GM18507 (cell line): ENCODE results near the gene SULT1C4.
A peak's percentile ranks its signal among the peaks of the same experiment; 100 is the strongest.

Experiments used
- DNase-seq: peaks from one replicate; pipeline ENCODE4 v3.0.0; 2011; ENCODE audit warnings: low read depth; ENCODE audit not compliant: insufficient read length; ENCODE audit errors: extremely low spot score
- FAIRE-seq: peaks from 2 replicates; lab custom pipeline; 2011; peaks lifted over from hg19 to GRCh38; lab: Jason Lieb, UNC

Gene SULT1C4

GRCh38 chr2:108367561-108368175, 10.1 kb upstream of the SULT1C4 start:
- DNase-seq (no peak), FAIRE-seq (no peak)

- FAIRE-seq (no peak), DNase-seq (no peak)
Observed at GRCh38 chr2:108369153-108369552, 8.6 kb upstream of the SULT1C4 start.

- no peak for DNase-seq
- FAIRE-seq = no peak
Observed at GRCh38 chr2:108370080-108370479, 7.7 kb upstream of the SULT1C4 start.

- FAIRE-seq (no peak), DNase-seq (no peak)
Observed at GRCh38 chr2:108376774-108377173, 980 bp upstream of the SULT1C4 start.

GRCh38 chr2:108377401-108377800, 353 bp upstream of the SULT1C4 start:
- FAIRE-seq = no peak
- DNase-seq = no peak

- no peak for DNase-seq
- no peak for FAIRE-seq
Observed at GRCh38 chr2:108378851-108379250, 1.1 kb downstream of the SULT1C4 start.

GRCh38 chr2:108382196-108382595, 4.4 kb downstream of the SULT1C4 start:
- FAIRE-seq (no peak), DNase-seq (no peak)

- FAIRE-seq = peak; percentile 69
Observed at GRCh38 chr2:108383146-108383830, 5.5 kb downstream of the SULT1C4 start.

GRCh38 chr2:108384662-108385393, 7.1 kb downstream of the SULT1C4 start:
- FAIRE-seq (no peak), DNase-seq (no peak)

More at GRCh38 chr2:108383146-108383830, 5.5 kb downstream of the SULT1C4 start:
- no peak for DNase-seq

- DNase-seq (no peak), FAIRE-seq (peak; percentile 94)
Observed at GRCh38 chr2:108385411-108386071, 7.8 kb downstream of the SULT1C4 start.

- no peak for DNase-seq
- no peak for FAIRE-seq
Observed at GRCh38 chr2:108388045-108388444, 10.3 kb downstream of the SULT1C4 start.

- DNase-seq (no peak), FAIRE-seq (peak; percentile 26)
Observed at GRCh38 chr2:108390340-108390739, 12.6 kb downstream of the SULT1C4 start.

- DNase-seq (no peak), FAIRE-seq (no peak)
Observed at GRCh38 chr2:108392029-108392428, 14.3 kb downstream of the SULT1C4 start.

- DNase-seq = no peak
- FAIRE-seq = no peak
Observed at GRCh38 chr2:108393197-108393596, 15.4 kb downstream of the SULT1C4 start.

GRCh38 chr2:108395155-108395554, 17.4 kb downstream of the SULT1C4 start:
- no peak for DNase-seq
- no peak for FAIRE-seq

GRCh38 chr2:108396845-108397244, 19.1 kb downstream of the SULT1C4 start:
- no peak for DNase-seq
- peak; percentile 44 for FAIRE-seq

GRCh38 chr2:108399479-108399878, 21.7 kb downstream of the SULT1C4 start:
- FAIRE-seq (no peak), DNase-seq (no peak)

- no peak for DNase-seq
- no peak for FAIRE-seq
Observed at GRCh38 chr2:108401800-108402199, 24.0 kb downstream of the SULT1C4 start.

- FAIRE-seq = no peak
- no peak for DNase-seq
Observed at GRCh38 chr2:108403494-108403893, 25.7 kb downstream of the SULT1C4 start.

GRCh38 chr2:108404784-108405397, 27.1 kb downstream of the SULT1C4 start:
- no peak for DNase-seq
- peak; percentile 26 for FAIRE-seq
